Measurements from ENCODE around the gene AHNAK2.

Gene AHNAK2

GRCh38 chr14:104986487-104987164 is 8.5 kb upstream of the AHNAK2 start:
- no peak for DNase-seq (ENCODE audit: low read depth, low spot score)

GRCh38 chr14:104985675-104986486 is 7.7 kb upstream of the AHNAK2 start, which contains the start of gene CLBA1:
Gene CLBA1, plus strand, starts transcription at chr14:104985788. Its CDS starts 644 bp downstream, at chr14:104986432.
- peak; percentile 98 for DNase-seq (ENCODE audit: low read depth, low spot score)

GRCh38 chr14:104984056-104984894 is 6.1 kb upstream of the AHNAK2 start:
- DNase-seq (ENCODE audit: low read depth, low spot score) = no peak

- no peak for DNase-seq (ENCODE audit: low read depth, low spot score)
Measured at GRCh38 chr14:104983231-104983721, 5.1 kb upstream of the AHNAK2 start.

- no peak for DNase-seq (ENCODE audit: low read depth, low spot score)
Measured at GRCh38 chr14:104982548-104983230, 4.5 kb upstream of the AHNAK2 start.

- no peak for DNase-seq (ENCODE audit: low read depth, low spot score)
Measured at GRCh38 chr14:104981699-104982541, 3.7 kb upstream of the AHNAK2 start.

GRCh38 chr14:104980611-104981531 is 2.7 kb upstream of the AHNAK2 start:
- DNase-seq (ENCODE audit: low read depth, low spot score) = no peak

GRCh38 chr14:104979758-104980610 is 1.8 kb upstream of the AHNAK2 start:
- DNase-seq (ENCODE audit: low read depth, low spot score) = peak; percentile 85

- no peak for DNase-seq (ENCODE audit: low read depth, low spot score)
Measured at GRCh38 chr14:104978746-104979691, 845 bp upstream of the AHNAK2 start.

GRCh38 chr14:104977008-104977680 is 1.0 kb downstream of the AHNAK2 start:
- no peak for DNase-seq (ENCODE audit: low read depth, low spot score)

GRCh38 chr14:104976198-104977007 is 1.8 kb downstream of the AHNAK2 start:
- DNase-seq (ENCODE audit: low read depth, low spot score) = peak; percentile 90

GRCh38 chr14:104975481-104976197 is 2.5 kb downstream of the AHNAK2 start:
- DNase-seq (ENCODE audit: low read depth, low spot score) = no peak

- no peak for DNase-seq (ENCODE audit: low read depth, low spot score)
Measured at GRCh38 chr14:104974665-104975390, 3.3 kb downstream of the AHNAK2 start.

GRCh38 chr14:104974146-104974541 is 4.0 kb downstream of the AHNAK2 start:
- peak; percentile 20 for DNase-seq (ENCODE audit: low read depth, low spot score)

Measured in astrocyte of the hippocampus (primary cell).